SK-N-MC (cell line): ENCODE data around the gene SCN9A.

Experiments used
- EZH2 ChIP-seq: fragments of 200-600 bp; sonication (generic); IDR thresholded peaks from one replicate; pipeline ENCODE4 v1.6.1; 2017; ENCODE audit warnings: antibody characterized with exemption
- POLR2AphosphoS5 ChIP-seq: IDR thresholded peaks from 2 replicates; pipeline ENCODE4 v1.6.1; 2012; ENCODE audit warnings: mild to moderate bottlenecking, low read depth, low read length, borderline replicate concordance

DNA sequence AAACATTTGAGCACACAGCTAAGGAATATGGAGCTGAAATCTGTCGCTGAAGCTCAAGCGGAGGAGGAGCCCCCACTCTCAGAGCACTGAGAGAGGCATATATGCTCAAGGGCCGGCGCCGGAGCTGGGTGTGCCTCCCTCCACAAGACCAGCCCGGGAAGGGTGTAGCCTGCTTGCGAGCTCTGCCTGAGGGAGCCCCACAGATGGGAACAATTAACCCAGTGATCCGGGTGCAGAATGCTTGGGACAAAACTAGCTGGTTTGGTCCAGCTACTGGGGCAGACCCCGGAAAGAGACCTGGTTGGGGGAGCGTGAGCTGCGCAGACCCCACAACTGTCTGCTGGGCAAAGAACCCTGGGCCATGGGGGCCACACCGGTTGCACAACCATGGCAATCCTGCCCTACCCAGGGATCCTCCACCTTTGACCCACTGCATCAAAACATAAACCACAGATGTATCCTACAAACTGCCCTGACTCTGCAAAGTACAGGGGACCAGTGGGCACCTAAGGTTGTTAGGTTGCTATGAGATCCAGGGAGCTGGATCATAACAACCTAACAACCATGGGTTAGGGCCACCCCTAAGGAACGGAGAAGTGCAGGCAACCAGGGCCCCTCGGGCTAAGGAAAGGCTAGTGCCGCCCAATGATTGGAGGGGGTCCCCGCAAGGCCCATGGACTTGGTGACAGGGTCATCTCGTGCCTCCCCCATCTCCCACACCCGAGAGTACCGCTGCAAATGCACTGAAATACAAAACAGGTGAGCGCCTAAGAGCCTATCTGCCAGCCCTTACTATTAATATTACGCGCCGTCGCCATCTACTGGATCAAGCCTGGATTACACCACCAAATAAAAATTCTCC lies 194.6 kb downstream of the SCN9A start:
- no peak for TF ChIP-seq EZH2
- no peak for TF ChIP-seq POLR2AphosphoS5
